Measurements from ENCODE around the gene PRDM2. TPM values are rescaled to one million over a fixed set of nuclear protein-coding genes. Genes with fewer than 3 reads are reported as not detected.

PRDM2 gene
- total RNA-seq, 2 donors from 2014 or later = 27.8 to 38.9 TPM

DNA sequence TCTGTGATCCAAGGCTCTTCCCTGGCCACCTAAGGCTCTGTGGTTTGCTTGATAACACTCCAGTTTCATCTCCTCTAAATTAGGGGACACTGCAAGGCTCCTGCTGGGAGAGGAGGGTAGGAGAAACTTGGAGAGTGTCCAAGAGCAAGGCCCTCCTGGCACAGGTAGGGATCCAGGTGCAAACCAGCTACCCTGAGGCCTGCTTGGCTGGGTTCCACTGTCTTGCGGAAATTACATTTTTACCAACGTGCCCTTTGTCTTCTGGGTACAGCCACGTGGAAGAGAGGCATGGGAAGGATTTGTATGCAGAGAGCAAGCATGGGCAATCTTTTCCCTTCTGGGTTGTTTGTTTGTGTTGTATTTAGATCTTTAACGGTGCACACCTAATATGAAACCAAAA is 132.5 kb downstream of the PRDM2 start:
- H3K9me3 ChIP-seq = no peaks in the 10 kb centered on the region
- no peak for DNase-seq (ENCODE audit: low spot score)
- WGBS = 37% methylated on average over 4 of the region's 4 CpGs
- TF ChIP-seq, protein P1, sequence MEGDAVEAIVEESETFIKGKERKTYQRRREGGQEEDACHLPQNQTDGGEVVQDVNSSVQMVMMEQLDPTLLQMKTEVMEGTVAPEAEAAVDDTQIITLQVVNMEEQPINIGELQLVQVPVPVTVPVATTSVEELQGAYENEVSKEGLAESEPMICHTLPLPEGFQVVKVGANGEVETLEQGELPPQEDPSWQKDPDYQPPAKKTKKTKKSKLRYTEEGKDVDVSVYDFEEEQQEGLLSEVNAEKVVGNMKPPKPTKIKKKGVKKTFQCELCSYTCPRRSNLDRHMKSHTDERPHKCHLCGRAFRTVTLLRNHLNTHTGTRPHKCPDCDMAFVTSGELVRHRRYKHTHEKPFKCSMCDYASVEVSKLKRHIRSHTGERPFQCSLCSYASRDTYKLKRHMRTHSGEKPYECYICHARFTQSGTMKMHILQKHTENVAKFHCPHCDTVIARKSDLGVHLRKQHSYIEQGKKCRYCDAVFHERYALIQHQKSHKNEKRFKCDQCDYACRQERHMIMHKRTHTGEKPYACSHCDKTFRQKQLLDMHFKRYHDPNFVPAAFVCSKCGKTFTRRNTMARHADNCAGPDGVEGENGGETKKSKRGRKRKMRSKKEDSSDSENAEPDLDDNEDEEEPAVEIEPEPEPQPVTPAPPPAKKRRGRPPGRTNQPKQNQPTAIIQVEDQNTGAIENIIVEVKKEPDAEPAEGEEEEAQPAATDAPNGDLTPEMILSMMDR (IDR thresholded peaks at IDR 0.05) = no peak
- TF ChIP-seq POLR2A (IDR thresholded peaks at IDR 0.05) (no peak), POLR2AphosphoS5 (IDR thresholded peaks at IDR 0.05) (no peak)
- H3K4me3 ChIP-seq = no peak overlapping the region
- intact Hi-C loops (cut with DNase I) = no loop called here
- no peaks in the 10 kb centered on the region for H3K27me3 ChIP-seq (replicated peaks; ENCODE audit: insufficient read depth)
- H3K36me3 ChIP-seq = no peaks in the 10 kb centered on the region
- H3K4me1 ChIP-seq (replicated peaks) = no peaks in the 10 kb centered on the region
- no peak overlapping the region for H3K27ac ChIP-seq

DNA sequence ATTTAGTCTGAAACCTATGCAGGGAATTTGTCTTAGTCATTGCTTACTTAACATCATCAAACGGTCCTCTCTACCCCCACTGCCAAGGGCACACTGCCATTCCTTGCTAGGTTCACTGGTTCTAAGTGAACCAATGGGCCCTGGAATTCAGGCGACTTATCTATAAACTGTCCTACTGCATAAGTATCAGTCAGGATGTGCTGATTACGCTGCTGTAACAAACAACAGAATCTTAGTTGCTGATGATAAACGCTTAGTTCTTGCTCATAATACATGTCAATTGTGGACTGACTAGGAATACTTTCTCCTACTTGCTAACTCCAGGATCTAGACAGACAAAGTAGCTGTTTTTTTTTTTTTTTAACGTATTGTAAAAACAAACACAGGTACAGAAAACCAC is 136.1 kb downstream of the PRDM2 start:
- no peaks in the 10 kb centered on the region for H3K36me3 ChIP-seq
- H3K27me3 ChIP-seq (replicated peaks; ENCODE audit: insufficient read depth) = no peaks in the 10 kb centered on the region
- no peak overlapping the region for H3K27ac ChIP-seq
- H3K4me3 ChIP-seq = no peak overlapping the region
- no peak for DNase-seq (ENCODE audit: low spot score)
- intact Hi-C loops (cut with DNase I) = no loop called here
- whole genome bisulfite sequencing = 80% methylated on average over 5 of the region's 5 CpGs
- TF ChIP-seq POLR2A (IDR thresholded peaks at IDR 0.05) (no peak), POLR2AphosphoS5 (IDR thresholded peaks at IDR 0.05) (no peak)
- TF ChIP-seq, protein P1 (IDR thresholded peaks at IDR 0.05) = no peak
- no peaks in the 10 kb centered on the region for H3K9me3 ChIP-seq
- no peaks in the 10 kb centered on the region for H3K4me1 ChIP-seq (replicated peaks)

DNA sequence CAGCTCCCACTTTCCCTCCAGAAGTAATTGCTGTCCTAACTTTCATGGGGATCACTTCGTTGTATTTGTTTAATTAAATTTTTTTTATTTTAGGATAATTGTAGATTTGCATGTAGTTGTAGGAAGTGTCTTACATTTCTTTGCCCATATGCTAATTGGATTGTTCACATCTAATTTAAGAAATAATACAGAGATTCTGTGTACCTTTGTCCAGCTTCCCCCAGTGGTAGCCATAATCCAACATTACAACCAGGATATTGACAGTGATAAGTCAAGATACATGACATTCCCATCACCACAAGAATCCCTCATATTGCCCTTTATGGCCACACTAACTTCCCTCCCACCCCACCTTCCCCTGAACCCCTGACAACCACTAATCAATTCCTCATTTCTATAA is 136.6 kb downstream of the PRDM2 start:
- intact Hi-C loops (cut with DNase I) = no loop called here
- H3K4me1 ChIP-seq (replicated peaks) = no peaks in the 10 kb centered on the region
- DNase-seq (ENCODE audit: low spot score) = no peak

DNA sequence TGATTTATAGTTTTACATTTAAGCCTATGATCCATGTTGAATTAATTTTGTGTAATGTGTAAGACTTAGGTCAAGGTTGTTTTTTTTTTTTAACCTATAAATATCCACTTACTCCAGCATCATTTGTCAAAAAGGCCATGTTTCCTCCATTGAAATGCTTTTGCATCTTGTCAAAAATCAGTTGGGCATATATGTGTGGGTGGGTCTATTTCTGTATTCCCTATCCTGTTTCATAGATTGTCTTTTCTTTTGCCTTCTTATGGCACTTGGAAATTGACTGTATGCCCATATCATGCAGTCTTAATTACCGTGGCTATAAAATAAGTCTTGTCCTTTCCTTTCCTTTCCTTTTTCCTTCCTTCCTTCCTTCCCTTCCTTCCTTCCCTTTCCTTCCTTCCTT is 138.2 kb downstream of the PRDM2 start:
- intact Hi-C loops (cut with DNase I) = no loop called here
- H3K9me3 ChIP-seq = no peaks in the 10 kb centered on the region
- no peaks in the 10 kb centered on the region for H3K4me1 ChIP-seq (replicated peaks)
- H3K36me3 ChIP-seq = no peaks in the 10 kb centered on the region
- WGBS = 84% methylated on average over 1 of the region's 1 CpG
- H3K27ac ChIP-seq = no peak overlapping the region
- TF ChIP-seq POLR2AphosphoS5 (IDR thresholded peaks at IDR 0.05) (no peak), POLR2A (IDR thresholded peaks at IDR 0.05) (no peak)
- TF ChIP-seq, protein P1 (IDR thresholded peaks at IDR 0.05) = no peak
- DNase-seq (ENCODE audit: low spot score) = no peak
- no peak overlapping the region for H3K4me3 ChIP-seq
- no peaks in the 10 kb centered on the region for H3K27me3 ChIP-seq (replicated peaks; ENCODE audit: insufficient read depth)

More for the DNA sequence above, 136.6 kb downstream of the PRDM2 start:
- Histone ChIP-seq H3K27ac (no peak overlapping the region), H3K36me3 (no peaks in the 10 kb centered on the region), H3K4me3 (no peak overlapping the region), H3K27me3 (replicated peaks; ENCODE audit: insufficient read depth) (no peaks in the 10 kb centered on the region), H3K9me3 (no peaks in the 10 kb centered on the region)
- TF ChIP-seq, protein P1 (IDR thresholded peaks at IDR 0.05) = no peak
- TF ChIP-seq POLR2A (IDR thresholded peaks at IDR 0.05) (no peak), POLR2AphosphoS5 (IDR thresholded peaks at IDR 0.05) (no peak)
- WGBS = 90% methylated on average over 1 of the region's 1 CpG

DNA sequence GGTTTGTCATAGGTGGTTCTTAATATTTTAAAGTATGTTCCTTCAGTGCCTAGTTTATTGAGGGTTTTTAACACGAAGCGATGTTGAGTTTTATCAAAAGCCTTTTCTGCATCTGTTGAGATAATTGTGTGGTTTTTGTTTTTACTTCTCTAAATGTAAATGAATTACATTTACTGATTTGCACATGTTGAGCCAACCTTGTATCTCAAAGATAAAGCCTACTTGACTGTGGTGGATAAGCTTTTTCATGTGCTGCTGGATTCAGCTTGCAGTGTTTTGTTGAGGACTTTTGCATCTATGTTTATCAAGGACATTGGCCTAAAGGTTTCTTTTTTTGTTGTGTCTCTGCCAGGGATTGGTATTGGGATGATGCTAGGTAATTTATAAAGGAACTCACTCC is 142.5 kb downstream of the PRDM2 start:
- Histone ChIP-seq H3K27me3 (replicated peaks; ENCODE audit: insufficient read depth) (no peaks in the 10 kb centered on the region), H3K4me3 (no peak overlapping the region), H3K9me3 (no peaks in the 10 kb centered on the region), H3K4me1 (replicated peaks) (no peaks in the 10 kb centered on the region), H3K27ac (no peak overlapping the region), H3K36me3 (no peaks in the 10 kb centered on the region)
- 86% methylated on average over 2 of the region's 2 CpGs for WGBS
- no peak for DNase-seq (ENCODE audit: low spot score)
- no peak for TF ChIP-seq POLR2AphosphoS5 (IDR thresholded peaks at IDR 0.05)
- TF ChIP-seq, protein P1 (IDR thresholded peaks at IDR 0.05) = no peak
- no peak for TF ChIP-seq POLR2A (IDR thresholded peaks at IDR 0.05)
- intact Hi-C loops (cut with DNase I) = no loop called here
